GM19372 (cell line): ENCODE results near the gene MAP4K5.

Source experiments
- ATAC-seq: cut with Tn5 transposase; IDR thresholded peaks from one replicate; pipeline ENCODE4 v1.9.1; 2021; ENCODE audit warnings: mild to moderate bottlenecking, low read depth, moderate library complexity; ENCODE audit not compliant: unreplicated experiment

The MAP4K5 gene

GRCh38 chr14:50407111-50407812 is 125.1 kb downstream of the MAP4K5 start:
- ATAC-seq: no peak

GRCh38 chr14:50403419-50403818 is 128.9 kb downstream of the MAP4K5 start:
- no peak for ATAC-seq

- no peak for ATAC-seq
These were observed 129.4 kb downstream of the MAP4K5 start for GRCh38 chr14:50402965-50403364.

- no peak for ATAC-seq
These were observed 131.9 kb downstream of the MAP4K5 start for GRCh38 chr14:50400461-50400860.

GRCh38 chr14:50399251-50400032 is 132.9 kb downstream of the MAP4K5 start:
- no peak for ATAC-seq

- ATAC-seq: no peak
These were observed 134.2 kb downstream of the MAP4K5 start for GRCh38 chr14:50398189-50398580.

GRCh38 chr14:50397390-50398188 is 134.8 kb downstream of the MAP4K5 start:
- no peak for ATAC-seq

GRCh38 chr14:50396631-50397389 is 135.6 kb downstream of the MAP4K5 start, which contains the start of gene CDKL1:
Gene CDKL1 (minus strand): TSS chr14:50396881. CDS start chr14:50395868, 1,013 bp downstream.
- ATAC-seq: peak; percentile 55

- no peak for ATAC-seq
These were observed 136.9 kb downstream of the MAP4K5 start for GRCh38 chr14:50395448-50395847.

- ATAC-seq: no peak
These were observed 137.7 kb downstream of the MAP4K5 start for GRCh38 chr14:50394713-50395112.

GRCh38 chr14:50389668-50390441 is 142.5 kb downstream of the MAP4K5 start:
- ATAC-seq: no peak

- ATAC-seq: no peak
These were observed 144.0 kb downstream of the MAP4K5 start for GRCh38 chr14:50388256-50388931.

GRCh38 chr14:50387548-50387947 is 144.8 kb downstream of the MAP4K5 start:
- ATAC-seq: no peak

- ATAC-seq: no peak
These were observed 148.6 kb downstream of the MAP4K5 start for GRCh38 chr14:50383618-50384225.

- ATAC-seq: no peak
These were observed 150.5 kb downstream of the MAP4K5 start for GRCh38 chr14:50381823-50382287.

- no peak for ATAC-seq
These were observed 151.4 kb downstream of the MAP4K5 start for GRCh38 chr14:50381008-50381407.

- ATAC-seq: no peak
These were observed 151.9 kb downstream of the MAP4K5 start for GRCh38 chr14:50380455-50380854.

- ATAC-seq: no peak
These were observed 152.8 kb downstream of the MAP4K5 start for GRCh38 chr14:50379563-50379962.
